GM12873 (cell line): ENCODE results near the gene RPS26.

Experiments used
- TF ChIP-seq, protein P1 (sequence below): IDR thresholded peaks from 2 replicates; pipeline ENCODE4 v1.5.1; 2012; ENCODE audit warnings: low read depth, mild to moderate bottlenecking, moderate library complexity, low read length, control low read depth; ENCODE audit not compliant: insufficient read depth; ENCODE audit errors: missing control alignments

RPS26 gene

GRCh38 chr12:56084958-56085543, 43.3 kb downstream of the RPS26 start:
- TF ChIP-seq, protein P1, sequence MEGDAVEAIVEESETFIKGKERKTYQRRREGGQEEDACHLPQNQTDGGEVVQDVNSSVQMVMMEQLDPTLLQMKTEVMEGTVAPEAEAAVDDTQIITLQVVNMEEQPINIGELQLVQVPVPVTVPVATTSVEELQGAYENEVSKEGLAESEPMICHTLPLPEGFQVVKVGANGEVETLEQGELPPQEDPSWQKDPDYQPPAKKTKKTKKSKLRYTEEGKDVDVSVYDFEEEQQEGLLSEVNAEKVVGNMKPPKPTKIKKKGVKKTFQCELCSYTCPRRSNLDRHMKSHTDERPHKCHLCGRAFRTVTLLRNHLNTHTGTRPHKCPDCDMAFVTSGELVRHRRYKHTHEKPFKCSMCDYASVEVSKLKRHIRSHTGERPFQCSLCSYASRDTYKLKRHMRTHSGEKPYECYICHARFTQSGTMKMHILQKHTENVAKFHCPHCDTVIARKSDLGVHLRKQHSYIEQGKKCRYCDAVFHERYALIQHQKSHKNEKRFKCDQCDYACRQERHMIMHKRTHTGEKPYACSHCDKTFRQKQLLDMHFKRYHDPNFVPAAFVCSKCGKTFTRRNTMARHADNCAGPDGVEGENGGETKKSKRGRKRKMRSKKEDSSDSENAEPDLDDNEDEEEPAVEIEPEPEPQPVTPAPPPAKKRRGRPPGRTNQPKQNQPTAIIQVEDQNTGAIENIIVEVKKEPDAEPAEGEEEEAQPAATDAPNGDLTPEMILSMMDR: peak; percentile 65

DNA sequence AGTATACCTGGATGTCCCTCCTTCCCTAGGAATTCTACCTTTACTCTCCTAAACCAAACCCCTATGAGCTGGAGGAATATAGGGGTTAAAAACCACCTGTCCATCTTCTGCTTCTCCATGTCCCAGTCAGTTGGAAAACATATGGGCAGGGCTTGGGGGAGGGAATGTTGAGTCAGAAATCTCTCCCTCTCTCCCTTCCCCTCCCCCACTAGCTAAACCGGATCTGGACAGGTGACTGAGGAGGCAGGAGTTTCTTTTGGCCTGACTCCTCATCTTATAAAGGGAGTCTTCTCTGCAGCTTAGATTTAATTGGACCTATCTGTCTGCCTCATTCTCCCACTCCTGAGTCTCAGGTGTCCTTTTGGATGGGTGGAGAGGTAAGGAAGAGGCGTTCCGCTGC, 44.4 kb downstream of the RPS26 start:
- TF ChIP-seq, protein P1: no peak

DNA sequence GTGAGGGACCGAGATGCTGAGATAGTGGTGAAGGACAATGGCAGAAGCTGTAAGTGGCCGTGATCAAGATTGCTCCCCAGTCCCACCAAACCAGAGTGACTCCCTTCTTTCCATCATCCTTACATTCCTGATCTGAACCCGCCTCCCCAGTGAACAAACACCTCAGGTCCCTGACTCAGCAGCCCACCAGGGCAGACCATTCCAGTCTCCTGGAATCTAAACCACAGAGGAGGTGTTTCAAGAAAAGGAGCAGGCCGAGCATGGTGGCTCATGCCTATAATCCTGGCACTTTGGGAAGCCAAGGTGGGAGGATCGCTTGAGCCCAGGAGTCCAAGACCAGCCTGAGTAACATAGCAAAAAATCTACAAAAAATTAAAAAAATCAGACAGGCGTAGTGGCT, 44.9 kb downstream of the RPS26 start:
- TF ChIP-seq, protein P1: no peak

GRCh38 chr12:56087220-56087619, 45.5 kb downstream of the RPS26 start:
- TF ChIP-seq, protein P1: no peak
